ENCODE measurements around the gene CEP83.
"Not testable (repeated sequence)": the region's sequence is repeated elsewhere in the genome, so short reads cannot be mapped to it uniquely, and the experiment has no call there.

The CEP83 gene

GRCh38 chr12:94460616-94460959 is 921 bp upstream of the CEP83 start:
- DNase-seq (ENCODE audit: low read depth) = no peak
- H3K4me3 ChIP-seq (ENCODE audit: low read depth, low read length) = peak overlapping the region; percentile 92
- no peak for TF ChIP-seq CTCF (IDR thresholded peaks at IDR 0.05; ENCODE audit: low read depth, low read length, missing control alignments)

- TF ChIP-seq CTCF (IDR thresholded peaks at IDR 0.05; ENCODE audit: low read depth, low read length, missing control alignments) = no peak
- no peak for DNase-seq (ENCODE audit: low read depth)
- peak overlapping the region; percentile 92 for H3K4me3 ChIP-seq (ENCODE audit: low read depth, low read length)
Observed at GRCh38 chr12:94458877-94459727, 565 bp downstream of the CEP83 start.

- DNase-seq (ENCODE audit: low read depth) = no peak
- no peak for TF ChIP-seq CTCF (IDR thresholded peaks at IDR 0.05; ENCODE audit: low read depth, low read length, missing control alignments)
- H3K4me3 ChIP-seq (ENCODE audit: low read depth, low read length) = no peak overlapping the region
Observed at GRCh38 chr12:94457311-94457710, 2.4 kb downstream of the CEP83 start.

- not testable (repeated sequence) for DNase-seq (ENCODE audit: low read depth); H3K4me3 ChIP-seq (ENCODE audit: low read depth, low read length)
Observed at GRCh38 chr12:94454318-94454717, 5.3 kb downstream of the CEP83 start.

- TF ChIP-seq CTCF (IDR thresholded peaks at IDR 0.05; ENCODE audit: low read depth, low read length, missing control alignments) = no peak
- H3K4me3 ChIP-seq (ENCODE audit: low read depth, low read length) = no peak overlapping the region
Observed at GRCh38 chr12:94445662-94446061, 14.0 kb downstream of the CEP83 start.

GRCh38 chr12:94437303-94437702 is 22.4 kb downstream of the CEP83 start:
- H3K4me3 ChIP-seq (ENCODE audit: low read depth, low read length) = no peak overlapping the region
- DNase-seq (ENCODE audit: low read depth) = no peak
- no peak for TF ChIP-seq CTCF (IDR thresholded peaks at IDR 0.05; ENCODE audit: low read depth, low read length, missing control alignments)

More at GRCh38 chr12:94445662-94446061, 14.0 kb downstream of the CEP83 start:
- DNase-seq (ENCODE audit: low read depth) = no peak

- no peak overlapping the region for H3K4me3 ChIP-seq (ENCODE audit: low read depth, low read length)
- TF ChIP-seq CTCF (IDR thresholded peaks at IDR 0.05; ENCODE audit: low read depth, low read length, missing control alignments) = no peak
- DNase-seq (ENCODE audit: low read depth) = no peak
Observed at GRCh38 chr12:94435511-94435927, 24.1 kb downstream of the CEP83 start.
